Measurements from ENCODE around the gene C4orf50. TPM values are rescaled to one million over a fixed set of nuclear protein-coding genes. Genes with fewer than 3 reads are reported as not detected.

Gene C4orf50
- total RNA-seq, 1 experiment from 2014 or later, result not detected

DNA sequence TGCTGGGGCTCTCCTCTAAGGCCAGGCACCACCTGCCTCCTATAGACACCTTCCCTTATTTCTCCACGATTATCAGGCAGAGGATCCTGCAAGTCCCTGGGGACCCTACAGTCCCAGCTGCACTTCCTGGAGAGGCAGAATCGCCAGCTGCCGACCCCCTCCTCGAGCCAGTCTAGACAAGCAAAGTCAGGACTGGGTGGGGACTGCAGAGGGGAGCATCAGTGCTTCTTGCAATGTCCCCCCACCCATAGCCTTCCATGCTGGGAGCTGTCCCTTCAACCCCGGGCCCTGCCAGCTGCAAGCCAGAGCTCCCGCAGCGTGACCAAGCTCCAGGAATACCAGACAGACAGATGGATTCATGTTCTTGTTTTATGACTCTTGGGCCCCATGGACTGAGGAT is 124.0 kb downstream of the C4orf50 start:
- BruUV-seq (replicated peaks), result no TSS peak
- Histone ChIP-seq H3K9me2 (ENCODE audit: insufficient read depth) (no peaks in the 10 kb centered on the region), H3K4me1 (replicated peaks; ENCODE audit: insufficient read depth) (no peaks in the 10 kb centered on the region), H3K27me3 (ENCODE audit: insufficient read depth, low read depth) (peaks cover 39% of the 10 kb centered on the region), H4K20me1 (ENCODE audit: insufficient read depth) (no peaks in the 10 kb centered on the region), H3K36me3 (ENCODE audit: low read depth) (no peaks in the 10 kb centered on the region), H3K4me2 (no peak overlapping the region), H3K9me3 (ENCODE audit: insufficient read depth, low read depth) (no peaks in the 10 kb centered on the region), H2AFZ (no peak overlapping the region), H3K79me2 (ENCODE audit: low read depth) (no peaks in the 10 kb centered on the region), H3F3A (ENCODE audit: insufficient read depth, low read depth) (no peaks in the 10 kb centered on the region), H3K27ac (no peak overlapping the region), H3K4me3 (no peak overlapping the region)
- POLR2A ChIA-PET (ENCODE audit: unreplicated experiment), result no interaction called here
- intact Hi-C loops (cut with micrococcal nuclease; ENCODE audit: unreplicated experiment), result no loop called here
- no peak for DNase-seq
- CTCF ChIA-PET, result no interaction called here
- TF ChIP-seq EZH2 (IDR thresholded peaks at IDR 0.05; ENCODE audit: low read depth), result no peak
- TF ChIP-seq, protein P1, sequence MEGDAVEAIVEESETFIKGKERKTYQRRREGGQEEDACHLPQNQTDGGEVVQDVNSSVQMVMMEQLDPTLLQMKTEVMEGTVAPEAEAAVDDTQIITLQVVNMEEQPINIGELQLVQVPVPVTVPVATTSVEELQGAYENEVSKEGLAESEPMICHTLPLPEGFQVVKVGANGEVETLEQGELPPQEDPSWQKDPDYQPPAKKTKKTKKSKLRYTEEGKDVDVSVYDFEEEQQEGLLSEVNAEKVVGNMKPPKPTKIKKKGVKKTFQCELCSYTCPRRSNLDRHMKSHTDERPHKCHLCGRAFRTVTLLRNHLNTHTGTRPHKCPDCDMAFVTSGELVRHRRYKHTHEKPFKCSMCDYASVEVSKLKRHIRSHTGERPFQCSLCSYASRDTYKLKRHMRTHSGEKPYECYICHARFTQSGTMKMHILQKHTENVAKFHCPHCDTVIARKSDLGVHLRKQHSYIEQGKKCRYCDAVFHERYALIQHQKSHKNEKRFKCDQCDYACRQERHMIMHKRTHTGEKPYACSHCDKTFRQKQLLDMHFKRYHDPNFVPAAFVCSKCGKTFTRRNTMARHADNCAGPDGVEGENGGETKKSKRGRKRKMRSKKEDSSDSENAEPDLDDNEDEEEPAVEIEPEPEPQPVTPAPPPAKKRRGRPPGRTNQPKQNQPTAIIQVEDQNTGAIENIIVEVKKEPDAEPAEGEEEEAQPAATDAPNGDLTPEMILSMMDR (conservative IDR thresholded peaks at IDR 0.05), result no peak

DNA sequence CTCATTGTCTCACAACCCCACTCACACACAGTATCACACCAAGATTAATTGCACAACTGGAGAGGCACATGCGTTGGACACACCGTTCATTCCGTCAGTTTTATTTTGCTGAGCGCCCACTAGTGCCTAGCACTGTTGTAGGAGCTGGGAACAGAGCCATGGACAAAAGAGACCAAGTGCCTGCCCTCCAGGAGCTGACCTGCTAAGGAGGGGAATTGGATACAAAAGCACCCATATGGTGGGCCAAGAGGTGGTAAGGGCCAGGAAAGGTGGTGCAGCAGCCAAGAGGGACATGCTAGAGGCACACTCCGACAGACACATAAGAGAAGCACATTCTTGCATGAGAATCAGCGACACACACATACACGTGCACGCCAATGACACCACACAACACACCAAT is 124.6 kb downstream of the C4orf50 start:
- Histone ChIP-seq H4K20me1 (ENCODE audit: insufficient read depth) (no peaks in the 10 kb centered on the region), H3K27ac (no peak overlapping the region), H3K4me1 (replicated peaks; ENCODE audit: insufficient read depth) (no peaks in the 10 kb centered on the region), H3K9me3 (ENCODE audit: insufficient read depth, low read depth) (no peaks in the 10 kb centered on the region), H3K27me3 (ENCODE audit: insufficient read depth, low read depth) (peaks cover 32% of the 10 kb centered on the region), H3F3A (ENCODE audit: insufficient read depth, low read depth) (no peaks in the 10 kb centered on the region), H3K9me2 (ENCODE audit: insufficient read depth) (no peaks in the 10 kb centered on the region), H3K4me2 (no peak overlapping the region), H3K36me3 (ENCODE audit: low read depth) (no peaks in the 10 kb centered on the region), H3K79me2 (ENCODE audit: low read depth) (no peaks in the 10 kb centered on the region), H3K4me3 (no peak overlapping the region), H2AFZ (no peak overlapping the region)
- intact Hi-C loops (cut with micrococcal nuclease; ENCODE audit: unreplicated experiment), result no loop called here
- ChIA-PET CTCF (no interaction called here), POLR2A (ENCODE audit: unreplicated experiment) (no interaction called here)
- DNase-seq, result no peak
- BruUV-seq (replicated peaks), result no TSS peak
- TF ChIP-seq EZH2 (IDR thresholded peaks at IDR 0.05; ENCODE audit: low read depth), result no peak
- TF ChIP-seq, protein P1 (conservative IDR thresholded peaks at IDR 0.05), result no peak

DNA sequence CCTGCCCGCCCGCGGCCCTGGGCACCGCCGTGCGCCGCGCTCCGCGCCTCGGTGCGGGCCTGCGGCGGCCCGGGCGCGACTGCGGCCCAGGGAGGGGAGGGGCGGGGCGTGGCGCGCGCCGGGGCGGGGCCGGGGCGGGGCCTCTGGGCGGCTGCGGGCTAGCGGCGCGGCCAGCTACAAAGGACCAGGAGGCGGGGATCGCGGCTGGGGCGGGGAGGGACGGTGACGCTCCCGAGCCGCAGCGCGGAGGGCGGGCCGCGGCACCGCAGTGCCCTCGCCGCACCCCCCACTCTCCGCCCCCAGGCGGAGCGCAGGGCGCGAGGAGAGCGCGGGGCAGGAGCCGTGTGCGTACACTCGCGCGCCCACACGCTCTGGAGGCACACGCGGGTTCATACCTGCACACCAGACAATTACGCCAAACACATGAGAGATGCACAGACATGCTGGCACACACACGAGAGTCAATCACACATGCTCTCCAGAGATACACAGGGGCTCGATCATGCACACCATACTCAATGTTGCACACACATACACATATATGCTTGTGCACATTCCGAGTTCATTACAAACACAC is 125.1 kb downstream of the C4orf50 start, which contains the start of gene CRMP1:
Gene CRMP1 (minus strand): TSS at position 83 of the 577 bp plus-strand sequence. CDS start 117 bp downstream, outside the sequence.
- Histone ChIP-seq H3K4me2 (no peak within 1 kb of the TSS), H3F3A (ENCODE audit: insufficient read depth, low read depth) (no peaks in the 10 kb centered on the region), H3K9me3 (ENCODE audit: insufficient read depth, low read depth) (no peaks in the 10 kb centered on the region), H3K79me2 (ENCODE audit: low read depth) (no peaks in the 10 kb centered on the region), H3K36me3 (ENCODE audit: low read depth) (no peaks in the 10 kb centered on the region), H2AFZ (no peak within 1 kb of the TSS), H4K20me1 (ENCODE audit: insufficient read depth) (no peaks in the 10 kb centered on the region), H3K9me2 (ENCODE audit: insufficient read depth) (no peaks in the 10 kb centered on the region), H3K4me3 (no peak within 1 kb of the TSS), H3K27me3 (ENCODE audit: insufficient read depth, low read depth) (peaks cover 27% of the 10 kb centered on the region), H3K4me1 (replicated peaks; ENCODE audit: insufficient read depth) (no peaks in the 10 kb centered on the region), H3K27ac (no peak within 1 kb of the TSS)
- DNase-seq, result no peak
- CTCF ChIA-PET, result no interaction called here
- TF ChIP-seq, protein P1 (conservative IDR thresholded peaks at IDR 0.05), result no peak
- TF ChIP-seq EZH2 (IDR thresholded peaks at IDR 0.05; ENCODE audit: low read depth), result no peak
- POLR2A ChIA-PET (ENCODE audit: unreplicated experiment), result no interaction called here
- no TSS peak for BruUV-seq (replicated peaks)
- intact Hi-C loops (cut with micrococcal nuclease; ENCODE audit: unreplicated experiment), result no loop called here

Data from PC-9 (cell line).